Osteoblast (primary cell): Measurements from ENCODE around the gene LRMDA. TPM values are rescaled to one million over a fixed set of nuclear protein-coding genes. Genes with fewer than 3 reads are reported as not detected.

Experiments used
- DNase-seq: peaks from one replicate; pipeline ENCODE4 v3.0.0; 2011; ENCODE audit warnings: low spot score, mixed read lengths; ENCODE audit not compliant: insufficient read length; ENCODE audit errors: missing footprints
- H2AFZ ChIP-seq: 2 replicates; pipeline ENCODE4 v1.6.0; 2011; ENCODE audit warnings: mild to moderate bottlenecking, low read length
- H3K27ac ChIP-seq: 2 replicates; pipeline ENCODE4 v1.5.1; 2011; ENCODE audit warnings: mild to moderate bottlenecking, low read depth, low read length, moderate library complexity
- H3K27me3 ChIP-seq: 2 replicates; pipeline ENCODE4 v1.6.0; 2012; ENCODE audit warnings: mild to moderate bottlenecking, control low read depth, inconsistent platforms, low read length, moderate library complexity; ENCODE audit not compliant: insufficient read depth
- H3K36me3 ChIP-seq: 2 replicates; pipeline ENCODE4 v1.5.1; 2011; ENCODE audit warnings: mild to moderate bottlenecking, low read length, control low read depth, moderate library complexity; ENCODE audit not compliant: insufficient read depth
- H3K4me1 ChIP-seq: 2 replicates; pipeline ENCODE4 v1.5.1; 2011; ENCODE audit warnings: mild to moderate bottlenecking, low read length, control low read depth, moderate library complexity; ENCODE audit not compliant: insufficient read depth
- H3K4me2 ChIP-seq: 2 replicates; pipeline ENCODE4 v1.6.0; 2011; ENCODE audit warnings: mild to moderate bottlenecking, low read length; ENCODE audit not compliant: insufficient read depth
- H3K4me3 ChIP-seq: fragments of 200-600 bp; sonication (generic); 3 replicates; pipeline ENCODE4 v1.5.1; 2012; ENCODE audit warnings: mild to moderate bottlenecking, low read length, inconsistent platforms; ENCODE audit not compliant: insufficient read depth
- H3K79me2 ChIP-seq: 2 replicates; pipeline ENCODE4 v1.6.0; 2012; ENCODE audit warnings: mild to moderate bottlenecking, low read length, control low read depth, inconsistent platforms; ENCODE audit not compliant: insufficient read depth
- H3K9me3 ChIP-seq: 2 replicates; pipeline ENCODE4 v1.5.1; 2011; ENCODE audit warnings: low read depth, low read length, control low read depth
- H4K20me1 ChIP-seq: 2 replicates; pipeline ENCODE4 v1.6.0; 2012; ENCODE audit warnings: mild to moderate bottlenecking, low read length, control low read depth; ENCODE audit not compliant: insufficient read depth
- CTCF ChIP-seq: IDR thresholded peaks from 2 replicates; pipeline ENCODE4 v1.5.1; 2011; ENCODE audit warnings: mild to moderate bottlenecking, low read depth, low read length, moderate library complexity; ENCODE audit errors: extremely low read depth
- total RNA-seq: library from RNA; depleted of rRNA; stranded (reverse); fragments of >200 nt; gene quantifications from 2 replicates; pipeline ENCODE4 v1.2.3, GENCODE V29; 2012

The LRMDA gene
- total RNA-seq, 1 donor = 18.5 TPM

- no peak for TF ChIP-seq CTCF
- no peak overlapping the region for H3K27ac ChIP-seq
Measured at GRCh38 chr10:76152186-76152585, 720.8 kb downstream of the LRMDA start.

DNA sequence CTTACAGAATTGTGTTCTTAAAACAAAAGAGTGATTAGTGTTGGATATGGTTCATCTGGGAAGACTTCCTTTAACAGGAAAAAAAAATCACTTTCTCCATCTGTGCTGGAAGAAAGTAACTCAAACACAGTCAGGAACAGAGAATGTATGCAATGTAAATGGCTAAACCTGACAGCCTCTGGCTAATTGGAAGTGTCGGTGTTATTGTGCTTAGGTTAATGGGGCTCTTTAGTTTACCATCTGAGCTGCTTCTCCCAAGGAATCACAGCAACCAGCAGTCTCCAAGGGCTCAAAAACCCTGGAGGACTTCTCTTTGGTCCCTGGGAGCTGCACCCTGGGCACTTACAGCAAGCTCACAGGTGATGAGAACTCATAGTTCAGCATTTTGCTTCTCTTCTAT lies 724.5 kb downstream of the LRMDA start:
- no peak overlapping the region for H3K27ac ChIP-seq
- H3K36me3 ChIP-seq = no peaks in the 10 kb centered on the region
- H3K4me1 ChIP-seq = no peaks in the 10 kb centered on the region
- H3K4me2 ChIP-seq = no peak overlapping the region
- H2AFZ ChIP-seq = no peak overlapping the region
- no peaks in the 10 kb centered on the region for H3K79me2 ChIP-seq
- DNase-seq = no peak
- no peak for TF ChIP-seq CTCF
- no peak overlapping the region for H3K4me3 ChIP-seq
- no peaks in the 10 kb centered on the region for H3K27me3 ChIP-seq
- H4K20me1 ChIP-seq = no peaks in the 10 kb centered on the region
- H3K9me3 ChIP-seq = no peaks in the 10 kb centered on the region

More at GRCh38 chr10:76152186-76152585, 720.8 kb downstream of the LRMDA start:
- H2AFZ ChIP-seq = no peak overlapping the region
- H4K20me1 ChIP-seq = no peaks in the 10 kb centered on the region
- H3K79me2 ChIP-seq = no peaks in the 10 kb centered on the region
- H3K4me2 ChIP-seq = no peak overlapping the region
- H3K27me3 ChIP-seq = no peaks in the 10 kb centered on the region
- H3K4me3 ChIP-seq = no peak overlapping the region
- H3K9me3 ChIP-seq = no peaks in the 10 kb centered on the region
- peaks cover 8% of the 10 kb centered on the region for H3K4me1 ChIP-seq
- no peak for DNase-seq
- no peaks in the 10 kb centered on the region for H3K36me3 ChIP-seq

GRCh38 chr10:76160446-76161300 lies 729.2 kb downstream of the LRMDA start:
- no peak for TF ChIP-seq CTCF
- H3K4me2 ChIP-seq = no peak overlapping the region
- no peaks in the 10 kb centered on the region for H3K9me3 ChIP-seq
- H3K4me3 ChIP-seq = no peak overlapping the region
- H2AFZ ChIP-seq = no peak overlapping the region
- no peaks in the 10 kb centered on the region for H4K20me1 ChIP-seq
- no peaks in the 10 kb centered on the region for H3K4me1 ChIP-seq
- no peaks in the 10 kb centered on the region for H3K36me3 ChIP-seq
- DNase-seq = no peak
- H3K27ac ChIP-seq = no peak overlapping the region
- no peaks in the 10 kb centered on the region for H3K79me2 ChIP-seq
- H3K27me3 ChIP-seq = no peaks in the 10 kb centered on the region

- no peaks in the 10 kb centered on the region for H3K9me3 ChIP-seq
- no peak overlapping the region for H2AFZ ChIP-seq
- no peaks in the 10 kb centered on the region for H3K4me1 ChIP-seq
- H3K4me3 ChIP-seq = no peak overlapping the region
- no peak for DNase-seq
- no peak for TF ChIP-seq CTCF
- H3K27ac ChIP-seq = no peak overlapping the region
- no peaks in the 10 kb centered on the region for H3K27me3 ChIP-seq
- no peak overlapping the region for H3K4me2 ChIP-seq
- H4K20me1 ChIP-seq = no peaks in the 10 kb centered on the region
- no peaks in the 10 kb centered on the region for H3K79me2 ChIP-seq
- H3K36me3 ChIP-seq = no peaks in the 10 kb centered on the region
Measured at GRCh38 chr10:76161301-76161582, 729.8 kb downstream of the LRMDA start.
